Endodermal cell (in vitro differentiated cells): ENCODE measurements around the gene KLF16. TPM values are rescaled to one million over a fixed set of nuclear protein-coding genes. Genes with fewer than 3 reads are reported as not detected.

Source experiments
- DNase-seq: peaks from one replicate; pipeline ENCODE4 v3.0.0-alpha.2; 2017
- H3K27ac ChIP-seq: 2 replicates; pipeline ENCODE4 v1.5.1; 2013; ENCODE audit warnings: mild to moderate bottlenecking, low read depth, low read length, moderate library complexity
- H3K27me3 ChIP-seq: 2 replicates; pipeline ENCODE4 v1.6.1; 2013; ENCODE audit warnings: mild to moderate bottlenecking, low read length, moderate library complexity; ENCODE audit not compliant: insufficient read depth, control insufficient read depth, poor library complexity, severe bottlenecking
- H3K36me3 ChIP-seq: 2 replicates; pipeline ENCODE4 v1.7.0; 2013; ENCODE audit warnings: mild to moderate bottlenecking, low read length, moderate library complexity; ENCODE audit not compliant: control insufficient read depth, insufficient read depth
- H3K4me1 ChIP-seq: one replicate; pipeline ENCODE4 v1.7.0; 2013; ENCODE audit warnings: low read length; ENCODE audit not compliant: control insufficient read depth, insufficient read depth
- H3K4me3 ChIP-seq: 2 replicates; pipeline ENCODE4 v1.5.1; 2013; ENCODE audit warnings: mild to moderate bottlenecking, low read length, moderate library complexity
- H3K9ac ChIP-seq: 2 replicates; pipeline ENCODE4 v1.6.1; 2013; ENCODE audit warnings: mild to moderate bottlenecking, low read length, moderate library complexity; ENCODE audit not compliant: poor library complexity, severe bottlenecking; ENCODE audit errors: extremely low read depth
- H3K9me3 ChIP-seq: 2 replicates; pipeline ENCODE4 v1.6.1; 2013; ENCODE audit warnings: mild to moderate bottlenecking, low read length, moderate library complexity; ENCODE audit not compliant: control insufficient read depth
- H3K27ac Mint-ChIP-seq: 2 replicates; pipeline ENCODE4 v1.8.0; 2020; ENCODE audit warnings: mixed read lengths
- H3K27me3 Mint-ChIP-seq: 2 replicates; pipeline ENCODE4 v1.8.0; 2021; ENCODE audit warnings: mild to moderate bottlenecking, mixed read lengths; ENCODE audit not compliant: insufficient read depth
- H3K36me3 Mint-ChIP-seq: 2 replicates; pipeline ENCODE4 v1.8.0; 2020; ENCODE audit warnings: low read depth, mixed read lengths
- H3K4me1 Mint-ChIP-seq: 2 replicates; pipeline ENCODE4 v1.8.0; 2020; ENCODE audit warnings: mixed read lengths
- H3K4me3 Mint-ChIP-seq: 2 replicates; pipeline ENCODE4 v1.8.0; 2020; ENCODE audit warnings: mild to moderate bottlenecking, moderate library complexity, mixed read lengths
- H3K9me3 Mint-ChIP-seq: 2 replicates; pipeline ENCODE4 v1.8.0; 2020; ENCODE audit warnings: mild to moderate bottlenecking, mixed read lengths
- WGBS, 2 experiments: methylation state at CpG; one replicate each; pipeline versions ENCODE4 v1.1.5 to v1.1.7; 2013; ENCODE audit warnings: missing lambda C conversion rate in 2 of 2, mixed read lengths in 1 of 2; ENCODE audit not compliant: insufficient coverage in 1 of 2, insufficient read length in 1 of 2; 5-methylcytosine and 5-hydroxymethylcytosine counted together
- total RNA-seq, 2 donors: library from RNA; stranded (reverse); fragmentation: NEBNext Ultra II Directional in 1 of 2; extraction: Animal tissue kit (Norgen Biotek cat#: 25700) in 1 of 2; gene quantifications; 2 replicates in 1 of 2; 3 replicates in 1 of 2; pipeline ENCODE4 v1.2.1, GENCODE V29; 2021
- TF ChIP-seq, protein P1 (sequence below): fragments of 200-600 bp; sonication (generic); conservative IDR thresholded peaks from 2 replicates; pipeline ENCODE4 v1.5.0; 2021; ENCODE audit warnings: antibody characterized with exemption, mild to moderate bottlenecking

KLF16 gene
- total RNA-seq, 2 donors from 2014 or later: 39.0 to 42.9 TPM

- Histone ChIP-seq H3K9me3 (no peaks in the 10 kb centered on the region), H3K27ac (no peak overlapping the region), H3K4me1 (no peaks in the 10 kb centered on the region), H3K9ac (no peak overlapping the region), H3K4me3 (no peak overlapping the region), H3K27me3 (no peaks in the 10 kb centered on the region), H3K36me3 (peaks cover 8% of the 10 kb centered on the region)
- no peak for DNase-seq
- WGBS, 2 experiments: 94 to 99% methylated on average over 8 to 11 of the region's 11 CpGs
- Mint-ChIP-seq H3K27me3 (no peaks in the 10 kb centered on the region), H3K9me3 (no peaks in the 10 kb centered on the region), H3K4me3 (no peak overlapping the region), H3K4me1 (no peaks in the 10 kb centered on the region), H3K27ac (no peak overlapping the region), H3K36me3 (peaks cover 12% of the 10 kb centered on the region)
- TF ChIP-seq, protein P1, sequence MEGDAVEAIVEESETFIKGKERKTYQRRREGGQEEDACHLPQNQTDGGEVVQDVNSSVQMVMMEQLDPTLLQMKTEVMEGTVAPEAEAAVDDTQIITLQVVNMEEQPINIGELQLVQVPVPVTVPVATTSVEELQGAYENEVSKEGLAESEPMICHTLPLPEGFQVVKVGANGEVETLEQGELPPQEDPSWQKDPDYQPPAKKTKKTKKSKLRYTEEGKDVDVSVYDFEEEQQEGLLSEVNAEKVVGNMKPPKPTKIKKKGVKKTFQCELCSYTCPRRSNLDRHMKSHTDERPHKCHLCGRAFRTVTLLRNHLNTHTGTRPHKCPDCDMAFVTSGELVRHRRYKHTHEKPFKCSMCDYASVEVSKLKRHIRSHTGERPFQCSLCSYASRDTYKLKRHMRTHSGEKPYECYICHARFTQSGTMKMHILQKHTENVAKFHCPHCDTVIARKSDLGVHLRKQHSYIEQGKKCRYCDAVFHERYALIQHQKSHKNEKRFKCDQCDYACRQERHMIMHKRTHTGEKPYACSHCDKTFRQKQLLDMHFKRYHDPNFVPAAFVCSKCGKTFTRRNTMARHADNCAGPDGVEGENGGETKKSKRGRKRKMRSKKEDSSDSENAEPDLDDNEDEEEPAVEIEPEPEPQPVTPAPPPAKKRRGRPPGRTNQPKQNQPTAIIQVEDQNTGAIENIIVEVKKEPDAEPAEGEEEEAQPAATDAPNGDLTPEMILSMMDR: no peak
These were observed 32.4 kb downstream of the KLF16 start for GRCh38 chr19:1830978-1831377.

- TF ChIP-seq, protein P1: no peak
- Mint-ChIP-seq H3K4me1 (peaks cover 1% of the 10 kb centered on the region), H3K27ac (no peak overlapping the region), H3K4me3 (no peak overlapping the region), H3K36me3 (peaks cover 15% of the 10 kb centered on the region), H3K9me3 (no peaks in the 10 kb centered on the region), H3K27me3 (no peaks in the 10 kb centered on the region)
- H3K4me3 ChIP-seq: no peak overlapping the region
- no peaks in the 10 kb centered on the region for H3K4me1 ChIP-seq
- 95 to 98% methylated on average over 12 to 15 of the region's 15 CpGs for WGBS, 2 experiments
- H3K9ac ChIP-seq: no peak overlapping the region
- no peak for DNase-seq
- H3K27me3 ChIP-seq: no peaks in the 10 kb centered on the region
- H3K36me3 ChIP-seq: peaks cover 12% of the 10 kb centered on the region
- no peaks in the 10 kb centered on the region for H3K9me3 ChIP-seq
- no peak overlapping the region for H3K27ac ChIP-seq
These were observed 32.8 kb downstream of the KLF16 start for GRCh38 chr19:1830568-1830967.

DNA sequence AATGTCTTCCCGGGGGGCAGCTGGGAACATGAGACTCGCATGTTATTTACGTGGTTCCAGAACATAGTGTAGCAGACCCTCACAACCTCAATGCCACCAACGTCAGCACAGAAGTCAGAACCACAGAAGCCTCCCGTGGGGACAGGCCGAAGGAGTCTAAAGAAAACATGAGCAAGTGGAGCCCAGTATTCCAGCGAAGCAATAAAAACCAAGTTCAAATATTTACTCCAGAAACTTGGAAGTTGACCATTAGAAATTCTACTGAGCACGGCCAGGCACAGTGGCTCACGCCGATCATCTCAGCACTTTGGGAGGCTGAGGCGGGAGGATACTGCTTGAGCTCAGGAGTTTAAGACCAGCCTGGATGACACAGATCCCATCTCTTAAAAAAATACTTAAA is 33.4 kb downstream of the KLF16 start:
- Histone ChIP-seq H3K4me1 (no peaks in the 10 kb centered on the region), H3K27me3 (no peaks in the 10 kb centered on the region), H3K4me3 (no peak overlapping the region), H3K36me3 (peaks cover 12% of the 10 kb centered on the region), H3K9ac (no peak overlapping the region), H3K27ac (no peak overlapping the region), H3K9me3 (no peaks in the 10 kb centered on the region)
- Mint-ChIP-seq H3K36me3 (peaks cover 15% of the 10 kb centered on the region), H3K9me3 (no peaks in the 10 kb centered on the region), H3K4me1 (peaks cover 1% of the 10 kb centered on the region), H3K27ac (no peak overlapping the region), H3K27me3 (no peaks in the 10 kb centered on the region), H3K4me3 (no peak overlapping the region)
- WGBS, 2 experiments: 97 to 98% methylated on average over 8 to 11 of the region's 11 CpGs
- TF ChIP-seq, protein P1: no peak
- no peak for DNase-seq
